ENCODE measurements around the gene PCDH9. TPM values are rescaled to one million over a fixed set of nuclear protein-coding genes. Genes with fewer than 3 reads are reported as not detected.
"Not testable (repeated sequence)": the region's sequence is repeated elsewhere in the genome, so short reads cannot be mapped to it uniquely, and the experiment has no call there.

The PCDH9 gene
- polyA plus RNA-seq, 1 of the 3 experiments (the other 2 are of a cell fraction), result 1.3 TPM

GRCh38 chr13:66623129-66623820, 606.9 kb downstream of the PCDH9 start:
- Histone ChIP-seq H3K4me2 (no peak overlapping the region), H3K4me1 (ENCODE audit: control insufficient read depth in 1 of 2, insufficient read depth in 2 of 2, low read depth in 1 of 2, low read length in 1 of 2) (no peaks in the 10 kb centered on the region), H3K36me3 (replicated peaks in 1 of 2; ENCODE audit: control insufficient read depth in 1 of 2, insufficient read depth in 2 of 2, low read length in 1 of 2) (no peaks in the 10 kb centered on the region), H3K9ac (no peak overlapping the region), H3K9me2 (no peaks in the 10 kb centered on the region), H3F3A (replicated peaks; ENCODE audit: insufficient read depth) (no peaks in the 10 kb centered on the region), H4K20me1 (ENCODE audit: insufficient read depth) (no peaks in the 10 kb centered on the region), H2AFZ (ENCODE audit: low read depth) (no peak overlapping the region), H3K27ac (ENCODE audit: low read depth in 2 of 2, low read length in 1 of 2) (no peak overlapping the region), H3K79me2 (ENCODE audit: insufficient read depth) (no peaks in the 10 kb centered on the region), H3K4me3 (ENCODE audit: low read depth in 2 of 2, low read length in 1 of 2) (no peak overlapping the region), H3K9me3 (no peaks in the 10 kb centered on the region), H3K27me3 (ENCODE audit: insufficient read depth) (no peaks in the 10 kb centered on the region)
- no peak for DNase-seq
- no peak for TF ChIP-seq RXRA (IDR thresholded peaks at IDR 0.05; ENCODE audit: borderline replicate concordance, low read depth)
- no peak for TF ChIP-seq SIN3A (IDR thresholded peaks at IDR 0.05; ENCODE audit: borderline replicate concordance, low read depth, low read length)
- no peak for TF ChIP-seq ELF1 (IDR thresholded peaks at IDR 0.05)
- TF ChIP-seq, protein P1, sequence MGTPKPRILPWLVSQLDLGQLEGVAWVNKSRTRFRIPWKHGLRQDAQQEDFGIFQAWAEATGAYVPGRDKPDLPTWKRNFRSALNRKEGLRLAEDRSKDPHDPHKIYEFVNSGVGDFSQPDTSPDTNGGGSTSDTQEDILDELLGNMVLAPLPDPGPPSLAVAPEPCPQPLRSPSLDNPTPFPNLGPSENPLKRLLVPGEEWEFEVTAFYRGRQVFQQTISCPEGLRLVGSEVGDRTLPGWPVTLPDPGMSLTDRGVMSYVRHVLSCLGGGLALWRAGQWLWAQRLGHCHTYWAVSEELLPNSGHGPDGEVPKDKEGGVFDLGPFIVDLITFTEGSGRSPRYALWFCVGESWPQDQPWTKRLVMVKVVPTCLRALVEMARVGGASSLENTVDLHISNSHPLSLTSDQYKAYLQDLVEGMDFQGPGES (IDR thresholded peaks at IDR 0.05; ENCODE audit: low read depth, low read length), result no peak
- TF ChIP-seq TAF1 (IDR thresholded peaks at IDR 0.05; ENCODE audit: borderline replicate concordance, low read depth, low read length), result no peak
- no peak for TF ChIP-seq RFX5 (IDR thresholded peaks at IDR 0.05; ENCODE audit: low read length)
- TF ChIP-seq JUND (IDR thresholded peaks at IDR 0.05), result no peak
- no peak for TF ChIP-seq PBX3 (IDR thresholded peaks at IDR 0.05)
- no peak for TF ChIP-seq GATA2 (CRISPR knock-in tag; IDR thresholded peaks at IDR 0.05)
- TF ChIP-seq RAD21 (IDR thresholded peaks at IDR 0.05; ENCODE audit: low read length), result no peak
- TF ChIP-seq, protein P2, sequence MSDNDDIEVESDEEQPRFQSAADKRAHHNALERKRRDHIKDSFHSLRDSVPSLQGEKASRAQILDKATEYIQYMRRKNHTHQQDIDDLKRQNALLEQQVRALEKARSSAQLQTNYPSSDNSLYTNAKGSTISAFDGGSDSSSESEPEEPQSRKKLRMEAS (IDR thresholded peaks at IDR 0.05; ENCODE audit: low read depth), result no peak
- TF ChIP-seq, protein P3, sequence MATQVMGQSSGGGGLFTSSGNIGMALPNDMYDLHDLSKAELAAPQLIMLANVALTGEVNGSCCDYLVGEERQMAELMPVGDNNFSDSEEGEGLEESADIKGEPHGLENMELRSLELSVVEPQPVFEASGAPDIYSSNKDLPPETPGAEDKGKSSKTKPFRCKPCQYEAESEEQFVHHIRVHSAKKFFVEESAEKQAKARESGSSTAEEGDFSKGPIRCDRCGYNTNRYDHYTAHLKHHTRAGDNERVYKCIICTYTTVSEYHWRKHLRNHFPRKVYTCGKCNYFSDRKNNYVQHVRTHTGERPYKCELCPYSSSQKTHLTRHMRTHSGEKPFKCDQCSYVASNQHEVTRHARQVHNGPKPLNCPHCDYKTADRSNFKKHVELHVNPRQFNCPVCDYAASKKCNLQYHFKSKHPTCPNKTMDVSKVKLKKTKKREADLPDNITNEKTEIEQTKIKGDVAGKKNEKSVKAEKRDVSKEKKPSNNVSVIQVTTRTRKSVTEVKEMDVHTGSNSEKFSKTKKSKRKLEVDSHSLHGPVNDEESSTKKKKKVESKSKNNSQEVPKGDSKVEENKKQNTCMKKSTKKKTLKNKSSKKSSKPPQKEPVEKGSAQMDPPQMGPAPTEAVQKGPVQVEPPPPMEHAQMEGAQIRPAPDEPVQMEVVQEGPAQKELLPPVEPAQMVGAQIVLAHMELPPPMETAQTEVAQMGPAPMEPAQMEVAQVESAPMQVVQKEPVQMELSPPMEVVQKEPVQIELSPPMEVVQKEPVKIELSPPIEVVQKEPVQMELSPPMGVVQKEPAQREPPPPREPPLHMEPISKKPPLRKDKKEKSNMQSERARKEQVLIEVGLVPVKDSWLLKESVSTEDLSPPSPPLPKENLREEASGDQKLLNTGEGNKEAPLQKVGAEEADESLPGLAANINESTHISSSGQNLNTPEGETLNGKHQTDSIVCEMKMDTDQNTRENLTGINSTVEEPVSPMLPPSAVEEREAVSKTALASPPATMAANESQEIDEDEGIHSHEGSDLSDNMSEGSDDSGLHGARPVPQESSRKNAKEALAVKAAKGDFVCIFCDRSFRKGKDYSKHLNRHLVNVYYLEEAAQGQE (IDR thresholded peaks at IDR 0.05; ENCODE audit: low read depth, low read length), result no peak
- TF ChIP-seq TEAD4 (IDR thresholded peaks at IDR 0.05; ENCODE audit: borderline replicate concordance, insufficient read depth), result no peak
- no peak for TF ChIP-seq CHD2 (IDR thresholded peaks at IDR 0.05; ENCODE audit: low read length, partially characterized antibody)
- CTCF ChIA-PET, result no interaction called here
- WGBS (ENCODE audit: low lambda C conversion rate), result 87% methylated on average over 10 of the region's 10 CpGs
- POLR2A ChIA-PET, result no interaction called here

DNA sequence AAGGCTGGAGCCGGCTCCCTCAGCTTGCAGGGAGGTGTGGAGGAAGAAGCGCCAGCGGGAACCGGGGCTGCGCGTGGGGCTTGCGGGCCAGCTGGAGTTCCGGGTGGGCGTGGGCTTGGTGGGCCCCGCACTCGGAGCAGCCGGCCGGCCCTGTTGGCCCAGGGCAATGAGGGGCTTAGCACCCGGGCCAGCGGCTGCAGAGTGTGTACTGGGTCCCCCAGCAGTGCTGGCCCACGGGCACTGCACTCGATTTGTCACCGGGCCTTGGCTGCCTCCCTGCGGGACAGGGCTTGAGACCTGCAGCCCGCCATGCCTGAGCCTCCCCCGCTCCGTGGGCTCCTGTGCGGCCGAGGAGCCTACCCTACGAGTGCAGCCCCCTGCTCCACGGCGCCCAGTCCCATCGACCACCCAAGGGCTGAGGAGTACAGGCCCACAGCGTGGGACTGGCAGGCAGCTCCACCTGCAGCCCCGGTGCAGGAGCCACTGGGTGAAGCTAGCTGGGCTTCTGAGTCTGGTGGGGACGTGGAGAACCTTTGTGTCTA, 608.2 kb downstream of the PCDH9 start:
- H3K36me3 ChIP-seq (replicated peaks in 1 of 2; ENCODE audit: control insufficient read depth in 1 of 2, insufficient read depth in 2 of 2, low read length in 1 of 2); CTCF ChIA-PET; H3K9ac ChIP-seq; H3K4me2 ChIP-seq; H3K9me2 ChIP-seq; H4K20me1 ChIP-seq (ENCODE audit: insufficient read depth); H3K4me1 ChIP-seq (ENCODE audit: control insufficient read depth in 1 of 2, insufficient read depth in 2 of 2, low read depth in 1 of 2, low read length in 1 of 2); H3K27me3 ChIP-seq (ENCODE audit: insufficient read depth); POLR2A ChIA-PET; H3K4me3 ChIP-seq (ENCODE audit: low read depth in 2 of 2, low read length in 1 of 2); DNase-seq; H3K27ac ChIP-seq (ENCODE audit: low read depth in 2 of 2, low read length in 1 of 2); H2AFZ ChIP-seq (ENCODE audit: low read depth); H3K79me2 ChIP-seq (ENCODE audit: insufficient read depth); H3K9me3 ChIP-seq; H3F3A ChIP-seq (replicated peaks; ENCODE audit: insufficient read depth): not testable (repeated sequence)
- 100% methylated on average over 13 of the region's 31 CpGs for WGBS (ENCODE audit: low lambda C conversion rate)

All from SK-N-SH (cell line).